GM12878 (cell line): ENCODE results near the gene RFXANK.

Experiments
- CTCF ChIP-seq, 3 experiments: IDR thresholded peaks in 2 of 3; conservative IDR thresholded peaks in 1 of 3; 2 replicates each; pipeline ENCODE4 v1.5.1; 2011; ENCODE audit warnings: low read depth in 3 of 3, low read length in 3 of 3, mild to moderate bottlenecking in 3 of 3, control low read depth in 2 of 3, moderate library complexity in 2 of 3, inconsistent platforms in 1 of 3, mixed read lengths in 1 of 3; ENCODE audit not compliant: control insufficient read depth in 2 of 3, insufficient read depth in 1 of 3; ENCODE audit errors: extremely low read depth in 1 of 3
- EED ChIP-seq: sonication (generic); IDR thresholded peaks from 2 replicates; pipeline ENCODE4 v1.6.1; 2016; ENCODE audit warnings: antibody characterized with exemption, low read depth
- POLR2A ChIP-seq: IDR thresholded peaks from 2 replicates; pipeline ENCODE4 v1.6.1; 2011; ENCODE audit warnings: low read depth, mild to moderate bottlenecking, low read length
- SIN3A ChIP-seq: IDR thresholded peaks from 2 replicates; pipeline ENCODE4 v1.6.1; 2012; ENCODE audit warnings: low read depth, low read length, improper control_type of control experiment
- SUPT20H ChIP-seq: IDR thresholded peaks from 2 replicates; pipeline ENCODE4 v1.6.1; 2011; ENCODE audit warnings: low read depth, mild to moderate bottlenecking, low read length, moderate library complexity, borderline replicate concordance; ENCODE audit not compliant: control insufficient read depth
- YY1 ChIP-seq: IDR thresholded peaks from 2 replicates; pipeline ENCODE4 v1.6.1; 2011; ENCODE audit warnings: low read depth, mild to moderate bottlenecking, low read length

GRCh38 chr19:19176950-19177349, 15.1 kb upstream of the RFXANK start:
- TF ChIP-seq SUPT20H (no peak), CTCF (IDR thresholded peaks at IDR 0.05 in 2 of 3, conservative IDR thresholded peaks at IDR 0.05 in 1 of 3; ENCODE audit: control insufficient read depth in 2 of 3, extremely low read depth in 1 of 3, insufficient read depth in 1 of 3, low read depth in 3 of 3, low read length in 3 of 3) (no peak), YY1 (no peak), POLR2A (no peak), EED (no peak), SIN3A (no peak)
